Hepatocyte (in vitro differentiated cells): ENCODE measurements around the gene DCUN1D2. TPM values are rescaled to one million over a fixed set of nuclear protein-coding genes. Genes with fewer than 3 reads are reported as not detected.

Source experiments
- DNase-seq: peaks from one replicate; pipeline ENCODE4 v3.0.0-alpha.2; 2016; ENCODE audit warnings: low spot score
- H2AFZ ChIP-seq: fragments of 200-600 bp; sonication (generic); 2 replicates; pipeline ENCODE4 v1.6.0; 2016; ENCODE audit warnings: antibody characterized with exemption, mild to moderate bottlenecking
- H3K27ac ChIP-seq: fragments of 200-600 bp; sonication (generic); 2 replicates; pipeline ENCODE4 v1.5.1; 2016; ENCODE audit warnings: mild to moderate bottlenecking
- H3K27me3 ChIP-seq: fragments of 200-600 bp; sonication (generic); 2 replicates; pipeline ENCODE4 v1.6.1; 2016
- H3K36me3 ChIP-seq: fragments of 200-600 bp; sonication (generic); replicated peaks from 2 replicates; pipeline ENCODE4 v1.5.1; 2016; ENCODE audit warnings: low read depth; ENCODE audit not compliant: insufficient read depth
- H3K4me1 ChIP-seq: fragments of 200-600 bp; sonication (generic); 2 replicates; pipeline ENCODE4 v1.5.1; 2016; ENCODE audit warnings: mild to moderate bottlenecking, moderate library complexity; ENCODE audit not compliant: insufficient read depth
- H3K4me2 ChIP-seq: fragments of 200-600 bp; sonication (generic); 2 replicates; pipeline ENCODE4 v1.6.0; 2016
- H3K4me3 ChIP-seq: fragments of 200-600 bp; sonication (generic); 2 replicates; pipeline ENCODE4 v1.5.1; 2016; ENCODE audit warnings: mild to moderate bottlenecking
- H3K79me2 ChIP-seq: fragments of 200-600 bp; sonication (generic); 2 replicates; pipeline ENCODE4 v1.6.0; 2017; ENCODE audit warnings: mild to moderate bottlenecking
- H3K9me2 ChIP-seq: fragments of 200-600 bp; sonication (generic); replicated peaks from 2 replicates; pipeline ENCODE4 v1.6.0; 2017; ENCODE audit warnings: mild to moderate bottlenecking; ENCODE audit not compliant: insufficient read depth
- H3K9me3 ChIP-seq: fragments of 200-600 bp; sonication (generic); 2 replicates; pipeline ENCODE4 v1.5.1; 2016; ENCODE audit warnings: low read depth, mild to moderate bottlenecking
- H4K20me1 ChIP-seq: fragments of 200-600 bp; sonication (generic); 2 replicates; pipeline ENCODE4 v1.6.0; 2016; ENCODE audit warnings: mild to moderate bottlenecking; ENCODE audit not compliant: insufficient read depth, poor library complexity, severe bottlenecking
- EZH2 ChIP-seq: fragments of 200-600 bp; sonication (generic); IDR thresholded peaks from 2 replicates; pipeline ENCODE4 v1.6.1; 2016; ENCODE audit warnings: antibody characterized with exemption, mild to moderate bottlenecking, borderline replicate concordance
- EZH2phosphoT487 ChIP-seq: fragments of 200-600 bp; sonication (generic); IDR thresholded peaks from one replicate; pipeline ENCODE4 v1.6.1; 2018; ENCODE audit warnings: antibody characterized with exemption, mild to moderate bottlenecking, low read depth, moderate library complexity; ENCODE audit not compliant: unreplicated experiment, severe bottlenecking
- WGBS: methylation state at CpG from one replicate; pipeline ENCODE4 v1.1.6; 2016; ENCODE audit warnings: low lambda C conversion rate; ENCODE audit errors: missing lambda C conversion rate; 5-methylcytosine and 5-hydroxymethylcytosine counted together
- polyA plus RNA-seq: library from polyadenylated mRNA; unstranded; fragments of >200 nt; fragmentation: Nextera tagmentation; extraction: Ambion mirVana; gene quantifications from 2 replicates; pipeline ENCODE4 v1.2.1, GENCODE V29; 2016
- total RNA-seq: library from RNA; depleted of rRNA; stranded (reverse); fragments of >200 nt; gene quantifications from 2 replicates; pipeline ENCODE4 v1.2.3, GENCODE V29; 2014
- TF ChIP-seq, protein P1 (sequence below): fragments of 200-600 bp; sonication (generic); IDR thresholded peaks from 2 replicates; pipeline ENCODE4 v1.5.1; 2016; ENCODE audit warnings: antibody characterized with exemption, mild to moderate bottlenecking; ENCODE audit not compliant: poor library complexity

DCUN1D2 gene
- total and polyA plus RNA-seq, 2 experiments from 2014 or later, result 8.4 to 10.2 TPM

DNA sequence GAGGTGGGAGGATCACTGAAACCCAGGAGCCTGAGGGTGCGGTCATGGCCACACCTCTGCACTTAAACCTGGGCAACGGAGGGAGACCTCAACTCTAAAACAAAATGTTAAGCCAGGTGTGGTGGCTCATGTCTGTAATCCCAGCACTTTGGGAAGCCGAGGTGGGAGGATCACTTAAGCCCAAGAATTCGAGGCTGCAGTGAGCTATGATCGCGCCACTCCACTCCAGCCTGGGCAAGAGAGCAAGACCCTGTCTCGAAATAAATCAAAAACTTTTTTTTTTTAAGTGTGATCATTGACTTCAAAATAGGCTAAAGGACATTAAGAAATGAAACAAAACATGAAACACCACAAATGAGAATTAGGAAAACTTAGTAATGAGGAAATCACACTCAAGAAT lies 20.9 kb downstream of the DCUN1D2 start:
- Histone ChIP-seq H2AFZ (no peak overlapping the region), H3K4me2 (no peak overlapping the region), H3K36me3 (no peaks in the 10 kb centered on the region), H3K79me2 (peaks cover 7% of the 10 kb centered on the region), H3K27me3 (no peaks in the 10 kb centered on the region), H3K9me3 (no peaks in the 10 kb centered on the region), H3K4me1 (peaks cover 4% of the 10 kb centered on the region), H3K4me3 (no peak overlapping the region), H4K20me1 (no peaks in the 10 kb centered on the region), H3K9me2 (no peaks in the 10 kb centered on the region), H3K27ac (no peak overlapping the region)
- TF ChIP-seq, protein P1, sequence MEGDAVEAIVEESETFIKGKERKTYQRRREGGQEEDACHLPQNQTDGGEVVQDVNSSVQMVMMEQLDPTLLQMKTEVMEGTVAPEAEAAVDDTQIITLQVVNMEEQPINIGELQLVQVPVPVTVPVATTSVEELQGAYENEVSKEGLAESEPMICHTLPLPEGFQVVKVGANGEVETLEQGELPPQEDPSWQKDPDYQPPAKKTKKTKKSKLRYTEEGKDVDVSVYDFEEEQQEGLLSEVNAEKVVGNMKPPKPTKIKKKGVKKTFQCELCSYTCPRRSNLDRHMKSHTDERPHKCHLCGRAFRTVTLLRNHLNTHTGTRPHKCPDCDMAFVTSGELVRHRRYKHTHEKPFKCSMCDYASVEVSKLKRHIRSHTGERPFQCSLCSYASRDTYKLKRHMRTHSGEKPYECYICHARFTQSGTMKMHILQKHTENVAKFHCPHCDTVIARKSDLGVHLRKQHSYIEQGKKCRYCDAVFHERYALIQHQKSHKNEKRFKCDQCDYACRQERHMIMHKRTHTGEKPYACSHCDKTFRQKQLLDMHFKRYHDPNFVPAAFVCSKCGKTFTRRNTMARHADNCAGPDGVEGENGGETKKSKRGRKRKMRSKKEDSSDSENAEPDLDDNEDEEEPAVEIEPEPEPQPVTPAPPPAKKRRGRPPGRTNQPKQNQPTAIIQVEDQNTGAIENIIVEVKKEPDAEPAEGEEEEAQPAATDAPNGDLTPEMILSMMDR, result no peak
- TF ChIP-seq EZH2, result no peak
- no peak for DNase-seq
- WGBS, result 89% methylated on average over 7 of the region's 7 CpGs

DNA sequence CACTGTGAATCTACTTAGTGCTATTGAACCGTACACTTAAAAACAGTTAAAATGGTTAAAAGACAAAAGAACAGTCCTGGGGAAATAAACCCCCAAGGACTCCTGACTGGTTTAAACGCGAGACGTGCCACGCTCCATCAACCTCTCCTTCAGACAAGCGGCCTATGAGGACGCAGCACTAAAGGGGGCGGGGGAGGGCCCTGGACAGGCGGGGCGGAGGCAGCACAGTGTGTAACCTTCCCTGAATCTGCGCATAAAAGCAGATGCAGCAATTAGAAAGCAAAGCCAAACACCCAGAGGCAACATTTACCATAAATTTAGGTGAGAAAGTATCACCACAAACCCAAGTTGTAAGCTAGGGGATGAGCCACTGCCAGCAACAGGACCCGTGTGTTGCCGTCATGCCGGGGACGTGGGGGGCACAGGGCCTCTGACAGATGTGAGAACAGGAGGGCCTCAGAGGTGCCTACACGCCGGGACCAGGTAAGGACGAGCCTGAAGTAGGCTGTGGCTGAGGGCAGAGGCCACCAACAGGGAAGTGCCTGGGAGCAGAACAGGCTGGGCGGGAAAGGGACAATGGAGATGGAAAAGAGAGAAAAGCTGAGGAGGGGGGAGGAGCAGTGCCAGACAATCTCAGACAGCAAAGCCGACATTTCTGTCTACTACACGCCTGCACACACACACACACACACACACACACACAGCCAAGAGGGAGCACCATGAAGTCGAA lies 21.9 kb downstream of the DCUN1D2 start:
- Histone ChIP-seq H3K4me1 (peaks cover 4% of the 10 kb centered on the region), H3K79me2 (peaks cover 7% of the 10 kb centered on the region), H4K20me1 (no peaks in the 10 kb centered on the region), H3K27me3 (no peaks in the 10 kb centered on the region), H3K4me2 (peak overlapping the region; percentile 32), H3K9me2 (no peaks in the 10 kb centered on the region), H2AFZ (no peak overlapping the region), H3K4me3 (no peak overlapping the region), H3K27ac (no peak overlapping the region), H3K36me3 (no peaks in the 10 kb centered on the region), H3K9me3 (no peaks in the 10 kb centered on the region)
- WGBS, result 61% methylated on average over 18 of the region's 22 CpGs
- TF ChIP-seq EZH2 (no peak), EZH2phosphoT487 (no peak)
- TF ChIP-seq, protein P1, result no peak
- DNase-seq, result no peak

DNA sequence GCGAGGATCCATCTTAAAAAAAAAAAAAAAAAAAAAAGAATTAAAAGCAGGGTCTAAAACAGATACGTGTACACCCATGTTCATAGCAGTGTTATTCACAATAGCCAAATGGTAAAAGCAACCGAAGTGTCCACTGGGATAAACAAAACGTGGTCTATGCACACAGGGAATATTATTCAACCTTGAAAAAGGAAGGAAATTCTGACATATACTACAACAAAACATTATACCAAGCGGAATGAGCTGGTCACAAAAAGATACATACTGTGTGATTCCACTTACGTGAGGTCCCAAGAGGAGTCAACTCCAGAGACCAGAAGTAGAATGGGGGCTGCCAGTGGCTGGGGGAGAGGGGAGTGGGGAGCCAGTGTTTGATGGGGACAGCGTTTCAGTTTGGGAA lies 22.5 kb downstream of the DCUN1D2 start:
- TF ChIP-seq, protein P1, result no peak
- no peak for TF ChIP-seq EZH2
- no peak for TF ChIP-seq EZH2phosphoT487
- WGBS, result 95% methylated on average over 7 of the region's 7 CpGs

More for the DNA sequence above, 22.5 kb downstream of the DCUN1D2 start:
- H3K27me3 ChIP-seq, result no peaks in the 10 kb centered on the region
- no peaks in the 10 kb centered on the region for H3K9me3 ChIP-seq
- H3K4me1 ChIP-seq, result peaks cover 4% of the 10 kb centered on the region
- no peaks in the 10 kb centered on the region for H3K36me3 ChIP-seq
- H3K27ac ChIP-seq, result no peak overlapping the region
- DNase-seq, result no peak
- no peaks in the 10 kb centered on the region for H3K9me2 ChIP-seq
- H4K20me1 ChIP-seq, result no peaks in the 10 kb centered on the region
- H3K4me3 ChIP-seq, result no peak overlapping the region
- H2AFZ ChIP-seq, result no peak overlapping the region
- no peak overlapping the region for H3K4me2 ChIP-seq
- H3K79me2 ChIP-seq, result peaks cover 7% of the 10 kb centered on the region
